Bronchial epithelial cell (primary cell): ENCODE results near the gene OSBP2. TPM values are rescaled to one million over a fixed set of nuclear protein-coding genes. Genes with fewer than 3 reads are reported as not detected.
A peak's percentile ranks its signal among the peaks of the same experiment; 100 is the strongest.

ENCODE experiments used
- DNase-seq: peaks from one replicate; pipeline ENCODE4 v3.0.0-alpha.2; 2010; ENCODE audit warnings: low read depth
- FAIRE-seq: peaks from 2 replicates; lab custom pipeline; 2011; peaks lifted over from hg19 to GRCh38; lab: Jason Lieb, UNC
- H3K27me3 ChIP-seq: 2 replicates; pipeline ENCODE4 v1.5.1; 2011; ENCODE audit warnings: low read length; ENCODE audit not compliant: control insufficient read depth, insufficient read depth
- H3K36me3 ChIP-seq: 2 replicates; pipeline ENCODE4 v1.5.1; 2011; ENCODE audit warnings: low read length; ENCODE audit not compliant: control insufficient read depth, insufficient read depth
- H3K4me3 ChIP-seq: 2 replicates; pipeline ENCODE4 v1.5.1; 2011; ENCODE audit warnings: mild to moderate bottlenecking, low read depth, low read length, control low read depth
- total RNA-seq: library from RNA; depleted of rRNA; stranded (reverse); fragments of >200 nt; gene quantifications from 2 replicates; pipeline ENCODE4 v1.2.1, GENCODE V29; 2014
- TF ChIP-seq, protein P1 (sequence below): IDR thresholded peaks from 2 replicates; pipeline ENCODE4 v1.5.1; 2011; ENCODE audit warnings: mild to moderate bottlenecking, moderate library complexity, low read length, control low read depth, inconsistent platforms; ENCODE audit not compliant: insufficient read depth, severe bottlenecking

Gene OSBP2
- total RNA-seq, 1 donor from 2014 or later = 23.4 TPM

DNA sequence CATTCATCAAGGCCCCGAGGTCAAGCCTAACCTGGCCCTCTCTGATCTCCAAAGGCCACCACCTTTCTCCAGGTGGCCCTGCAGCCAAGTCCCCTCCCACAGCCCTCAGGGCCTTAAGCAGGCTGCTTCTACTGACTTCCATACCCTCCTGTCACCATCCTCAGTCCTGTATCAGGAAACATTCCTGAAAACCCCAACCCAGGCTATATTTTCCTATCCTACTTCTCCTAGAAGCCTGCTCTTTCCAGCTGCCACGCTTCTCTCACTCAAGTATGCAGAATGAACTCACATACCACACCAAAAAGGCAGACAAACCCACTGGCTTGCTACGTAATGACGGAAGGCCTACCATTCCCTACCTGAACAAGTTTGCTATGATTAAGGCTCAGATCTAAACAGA is 250.3 kb downstream of the OSBP2 start:
- TF ChIP-seq, protein P1, sequence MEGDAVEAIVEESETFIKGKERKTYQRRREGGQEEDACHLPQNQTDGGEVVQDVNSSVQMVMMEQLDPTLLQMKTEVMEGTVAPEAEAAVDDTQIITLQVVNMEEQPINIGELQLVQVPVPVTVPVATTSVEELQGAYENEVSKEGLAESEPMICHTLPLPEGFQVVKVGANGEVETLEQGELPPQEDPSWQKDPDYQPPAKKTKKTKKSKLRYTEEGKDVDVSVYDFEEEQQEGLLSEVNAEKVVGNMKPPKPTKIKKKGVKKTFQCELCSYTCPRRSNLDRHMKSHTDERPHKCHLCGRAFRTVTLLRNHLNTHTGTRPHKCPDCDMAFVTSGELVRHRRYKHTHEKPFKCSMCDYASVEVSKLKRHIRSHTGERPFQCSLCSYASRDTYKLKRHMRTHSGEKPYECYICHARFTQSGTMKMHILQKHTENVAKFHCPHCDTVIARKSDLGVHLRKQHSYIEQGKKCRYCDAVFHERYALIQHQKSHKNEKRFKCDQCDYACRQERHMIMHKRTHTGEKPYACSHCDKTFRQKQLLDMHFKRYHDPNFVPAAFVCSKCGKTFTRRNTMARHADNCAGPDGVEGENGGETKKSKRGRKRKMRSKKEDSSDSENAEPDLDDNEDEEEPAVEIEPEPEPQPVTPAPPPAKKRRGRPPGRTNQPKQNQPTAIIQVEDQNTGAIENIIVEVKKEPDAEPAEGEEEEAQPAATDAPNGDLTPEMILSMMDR = no peak
- no peaks in the 10 kb centered on the region for H3K27me3 ChIP-seq
- FAIRE-seq (no peak), DNase-seq (no peak)
- H3K36me3 ChIP-seq = peaks cover 37% of the 10 kb centered on the region
- H3K4me3 ChIP-seq = no peak overlapping the region

DNA sequence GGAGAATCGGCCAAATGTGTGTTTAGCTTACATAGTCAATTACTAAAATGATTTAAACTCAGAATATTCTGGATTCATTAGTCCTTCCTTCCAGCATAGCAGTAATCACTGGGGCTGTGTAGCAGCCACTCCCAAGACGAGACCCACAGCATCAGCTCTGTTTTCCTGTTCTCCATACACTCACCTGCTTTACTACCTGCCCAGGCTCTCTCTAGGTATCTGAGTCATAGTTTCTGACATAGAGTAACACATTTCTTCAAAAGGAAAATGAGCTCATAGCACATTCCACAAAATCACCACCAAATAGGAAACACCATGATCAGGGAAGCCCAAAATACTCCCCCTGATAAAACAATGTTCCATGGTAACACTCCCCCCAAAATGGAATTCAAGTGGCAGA is 251.0 kb downstream of the OSBP2 start:
- TF ChIP-seq, protein P1 = no peak
- Histone ChIP-seq H3K27me3 (no peaks in the 10 kb centered on the region), H3K4me3 (no peak overlapping the region), H3K36me3 (peaks cover 32% of the 10 kb centered on the region)
- DNase-seq (peak; percentile 92), FAIRE-seq (peak; percentile 84)

DNA sequence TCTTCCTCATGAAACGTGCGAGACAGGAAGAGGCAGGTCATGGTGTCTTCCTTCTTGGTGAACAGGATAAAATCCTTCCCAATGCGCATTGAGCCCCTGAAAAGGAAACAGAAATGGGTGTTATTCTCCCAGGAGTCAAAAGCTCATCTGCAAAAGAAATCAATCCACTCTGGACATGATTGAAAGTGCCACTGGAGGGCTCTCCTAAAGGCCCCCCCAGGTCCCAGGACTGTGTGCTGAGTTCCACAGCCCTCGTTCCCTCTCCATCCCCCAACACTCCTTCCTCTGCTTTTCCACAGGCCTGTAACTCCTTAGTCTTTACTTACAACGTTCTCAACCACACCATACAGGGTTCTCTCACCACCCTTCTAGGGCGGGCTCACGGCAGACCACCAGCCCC is 251.7 kb downstream of the OSBP2 start:
- FAIRE-seq (no peak), DNase-seq (no peak)
- TF ChIP-seq, protein P1 = no peak
- no peaks in the 10 kb centered on the region for H3K27me3 ChIP-seq
- peaks cover 32% of the 10 kb centered on the region for H3K36me3 ChIP-seq
- H3K4me3 ChIP-seq = no peak overlapping the region

DNA sequence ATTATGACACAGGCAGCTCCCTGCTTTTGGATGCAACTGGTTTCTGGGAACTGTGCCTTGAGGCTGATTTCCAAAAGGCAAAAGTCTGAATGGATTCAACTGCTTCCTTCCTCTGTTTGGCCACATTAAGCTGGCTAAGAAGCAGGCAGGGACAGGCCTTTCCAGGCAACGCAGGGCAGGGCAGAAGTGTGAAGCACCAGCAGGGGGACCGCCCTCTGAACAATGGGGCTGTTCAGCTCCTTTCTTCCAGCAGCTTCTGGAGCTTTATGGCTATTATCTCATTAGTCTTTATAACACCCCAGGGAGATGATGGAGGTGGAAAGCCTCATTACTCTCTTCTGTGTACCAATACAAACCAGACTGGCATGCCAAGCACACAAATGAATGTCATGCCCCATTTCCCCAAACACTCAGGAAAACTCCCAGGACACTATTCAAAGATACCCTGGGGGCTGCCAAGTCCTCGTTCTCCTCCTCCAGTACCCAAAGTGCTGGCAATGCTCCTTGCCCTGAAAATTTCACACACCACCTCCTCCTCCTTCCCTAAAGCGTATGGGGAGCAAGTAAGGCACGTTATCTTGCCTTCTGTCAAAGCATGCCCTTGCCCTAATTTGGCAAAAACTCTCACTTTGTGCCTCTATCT is 252.6 kb downstream of the OSBP2 start:
- Histone ChIP-seq H3K27me3 (no peaks in the 10 kb centered on the region), H3K4me3 (no peak overlapping the region), H3K36me3 (peaks cover 24% of the 10 kb centered on the region)
- no peak for FAIRE-seq
- DNase-seq = peak; percentile 80
- TF ChIP-seq, protein P1 = peak; percentile 68

DNA sequence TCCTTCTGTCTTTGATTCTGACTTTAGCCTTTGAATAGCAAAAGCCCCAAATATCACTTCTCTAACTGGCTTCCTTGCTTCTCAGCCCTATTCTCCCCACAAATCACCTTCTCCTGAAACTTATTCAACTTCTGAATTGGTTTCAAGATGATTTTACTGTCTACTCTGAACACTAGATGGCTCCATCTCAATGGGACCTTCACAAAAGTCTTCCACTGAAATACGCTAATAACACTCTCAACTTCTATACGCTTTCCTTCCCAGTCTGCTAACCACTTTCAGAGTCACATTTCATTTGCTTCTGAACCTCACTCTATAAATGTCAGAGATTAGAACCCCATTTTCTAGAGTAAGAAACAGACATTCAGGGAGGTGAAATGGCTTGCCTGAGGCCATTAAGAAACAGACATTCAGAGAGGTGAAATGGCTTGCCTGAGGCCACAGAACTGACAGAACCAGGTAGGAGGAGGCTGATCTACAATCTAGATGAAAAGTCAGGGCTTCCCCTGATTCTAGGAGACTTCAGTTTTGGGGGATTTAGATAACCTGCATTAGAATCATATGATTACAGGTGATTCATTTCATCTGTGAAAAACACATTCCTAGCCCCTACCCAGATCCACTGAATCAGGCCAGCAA is 253.3 kb downstream of the OSBP2 start:
- FAIRE-seq (peak; percentile 50), DNase-seq (peak; percentile 70)
- Histone ChIP-seq H3K36me3 (peaks cover 25% of the 10 kb centered on the region), H3K27me3 (no peaks in the 10 kb centered on the region), H3K4me3 (no peak overlapping the region)
- TF ChIP-seq, protein P1 = peak; percentile 60
